Duodenal mucosa (tissue), 2 donors: Measurements from ENCODE around the gene FSTL5.

Experiments
- H3K27ac ChIP-seq: one replicate; pipeline ENCODE4 v1.7.0; 2013; ENCODE audit warnings: low read depth, low read length
- H3K27me3 ChIP-seq, 2 donors: one replicate each; pipeline ENCODE4 v1.7.0; 2013; ENCODE audit warnings: low read length in 2 of 2, control low read depth in 1 of 2; ENCODE audit not compliant: insufficient read depth in 2 of 2, control insufficient read depth in 1 of 2
- H3K36me3 ChIP-seq, 2 donors: one replicate each; pipeline ENCODE4 v1.7.0; 2013; ENCODE audit warnings: low read length in 2 of 2, control low read depth in 1 of 2; ENCODE audit not compliant: insufficient read depth in 2 of 2, control insufficient read depth in 1 of 2
- H3K4me1 ChIP-seq, 2 donors: one replicate each; pipeline ENCODE4 v1.7.0; 2013; ENCODE audit warnings: low read length in 2 of 2, control low read depth in 1 of 2; ENCODE audit not compliant: insufficient read depth in 2 of 2, control insufficient read depth in 1 of 2
- H3K4me3 ChIP-seq, 2 donors: one replicate each; pipeline ENCODE4 v1.7.0; 2013; ENCODE audit warnings: low read length in 2 of 2, low read depth in 1 of 2
- H3K9ac ChIP-seq, 2 donors: one replicate each; pipeline ENCODE4 v1.7.0; 2013; ENCODE audit warnings: low read length in 2 of 2, low read depth in 1 of 2
- H3K9me3 ChIP-seq, 2 donors: one replicate each; pipeline ENCODE4 v1.7.0; 2013; ENCODE audit warnings: low read length in 2 of 2, control low read depth in 1 of 2; ENCODE audit not compliant: control insufficient read depth in 1 of 2

Gene FSTL5

GRCh38 chr4:161949946-161950725 lies 213.7 kb downstream of the FSTL5 start:
- no peak overlapping the region for H3K4me3 ChIP-seq
- no peak overlapping the region for H3K9ac ChIP-seq
- no peak overlapping the region for H3K27ac ChIP-seq

GRCh38 chr4:161948026-161948770 lies 215.6 kb downstream of the FSTL5 start:
- Histone ChIP-seq H3K9me3 (no peaks in the 10 kb centered on the region), H3K4me1 (no peaks in the 10 kb centered on the region), H3K9ac (no peak overlapping the region), H3K36me3 (no peaks in the 10 kb centered on the region), H3K27me3 (no peaks in the 10 kb centered on the region), H3K4me3 (no peak overlapping the region), H3K27ac (no peak overlapping the region)

More at GRCh38 chr4:161949946-161950725, 213.7 kb downstream of the FSTL5 start:
- no peaks in the 10 kb centered on the region for H3K27me3 ChIP-seq
- no peaks in the 10 kb centered on the region for H3K9me3 ChIP-seq
- H3K4me1 ChIP-seq = no peaks in the 10 kb centered on the region
- no peaks in the 10 kb centered on the region for H3K36me3 ChIP-seq

GRCh38 chr4:161937596-161937995 lies 226.2 kb downstream of the FSTL5 start:
- Histone ChIP-seq H3K9ac (no peak overlapping the region), H3K4me3 (no peak overlapping the region), H3K4me1 (no peaks in the 10 kb centered on the region), H3K9me3 (no peaks in the 10 kb centered on the region), H3K27ac (no peak overlapping the region), H3K36me3 (no peaks in the 10 kb centered on the region), H3K27me3 (no peaks in the 10 kb centered on the region)

- H3K27me3 ChIP-seq = no peaks in the 10 kb centered on the region
- H3K9me3 ChIP-seq = no peaks in the 10 kb centered on the region
- no peak overlapping the region for H3K9ac ChIP-seq
- no peaks in the 10 kb centered on the region for H3K4me1 ChIP-seq
- no peak overlapping the region for H3K4me3 ChIP-seq
- H3K27ac ChIP-seq = no peak overlapping the region
- H3K36me3 ChIP-seq = no peaks in the 10 kb centered on the region
Observed at GRCh38 chr4:161936625-161937550, 226.9 kb downstream of the FSTL5 start.

- Histone ChIP-seq H3K36me3 (no peaks in the 10 kb centered on the region), H3K4me3 (no peak overlapping the region), H3K4me1 (no peaks in the 10 kb centered on the region), H3K27me3 (no peaks in the 10 kb centered on the region), H3K9me3 (no peaks in the 10 kb centered on the region), H3K27ac (no peak overlapping the region), H3K9ac (no peak overlapping the region)
Observed at GRCh38 chr4:161931089-161931488, 232.7 kb downstream of the FSTL5 start.

- Histone ChIP-seq H3K36me3 (no peaks in the 10 kb centered on the region), H3K4me3 (no peak overlapping the region), H3K9ac (no peak overlapping the region), H3K27ac (no peak overlapping the region), H3K27me3 (no peaks in the 10 kb centered on the region), H3K4me1 (no peaks in the 10 kb centered on the region), H3K9me3 (no peaks in the 10 kb centered on the region)
Observed at GRCh38 chr4:161929956-161930355, 233.8 kb downstream of the FSTL5 start.

GRCh38 chr4:161926033-161926828 lies 237.6 kb downstream of the FSTL5 start:
- H3K27ac ChIP-seq = no peak overlapping the region
- no peak overlapping the region for H3K4me3 ChIP-seq
- no peaks in the 10 kb centered on the region for H3K4me1 ChIP-seq
- no peak overlapping the region for H3K9ac ChIP-seq
- H3K27me3 ChIP-seq = no peaks in the 10 kb centered on the region
- H3K36me3 ChIP-seq = no peaks in the 10 kb centered on the region
- no peaks in the 10 kb centered on the region for H3K9me3 ChIP-seq

- Histone ChIP-seq H3K27me3 (no peaks in the 10 kb centered on the region), H3K9me3 (no peaks in the 10 kb centered on the region), H3K9ac (no peak overlapping the region), H3K27ac (no peak overlapping the region), H3K4me3 (no peak overlapping the region), H3K4me1 (no peaks in the 10 kb centered on the region), H3K36me3 (no peaks in the 10 kb centered on the region)
Observed at GRCh38 chr4:161920304-161921052, 243.3 kb downstream of the FSTL5 start.
